HG03521 (cell line): ENCODE measurements around the gene B4GALT5.
"Not testable (repeated sequence)": the region's sequence is repeated elsewhere in the genome, so short reads cannot be mapped to it uniquely, and the experiment has no call there.

Experiments
- ATAC-seq: cut with Tn5 transposase; IDR thresholded peaks from one replicate; pipeline ENCODE4 v1.9.1; 2021; ENCODE audit warnings: mild to moderate bottlenecking, moderate library complexity; ENCODE audit not compliant: unreplicated experiment

B4GALT5 gene

GRCh38 chr20:49681850-49682216, 31.8 kb downstream of the B4GALT5 start:
- no peak for ATAC-seq

DNA sequence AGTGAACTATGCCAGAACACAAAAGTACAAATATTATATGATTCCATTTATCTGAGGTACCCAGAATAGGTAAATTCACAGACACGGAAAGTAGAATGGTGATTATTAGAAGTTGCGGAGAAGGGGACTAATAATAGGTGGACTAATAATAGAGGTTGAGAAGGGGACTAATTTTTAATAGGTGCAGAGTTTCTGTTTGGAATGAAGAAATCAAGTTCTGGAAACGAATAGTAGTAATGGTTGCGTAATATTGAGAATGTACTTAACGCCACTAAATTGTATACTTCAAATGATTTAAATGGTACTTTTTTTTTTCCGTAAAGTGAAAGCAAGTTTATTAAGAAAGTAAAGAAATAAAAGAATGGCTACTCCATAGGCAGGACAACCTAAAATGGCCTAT, 33.2 kb downstream of the B4GALT5 start:
- no peak for ATAC-seq

- ATAC-seq = no peak
Measured at GRCh38 chr20:49679634-49680033, 34.0 kb downstream of the B4GALT5 start.

- no peak for ATAC-seq
Measured at GRCh38 chr20:49677777-49678758, 35.6 kb downstream of the B4GALT5 start.

DNA sequence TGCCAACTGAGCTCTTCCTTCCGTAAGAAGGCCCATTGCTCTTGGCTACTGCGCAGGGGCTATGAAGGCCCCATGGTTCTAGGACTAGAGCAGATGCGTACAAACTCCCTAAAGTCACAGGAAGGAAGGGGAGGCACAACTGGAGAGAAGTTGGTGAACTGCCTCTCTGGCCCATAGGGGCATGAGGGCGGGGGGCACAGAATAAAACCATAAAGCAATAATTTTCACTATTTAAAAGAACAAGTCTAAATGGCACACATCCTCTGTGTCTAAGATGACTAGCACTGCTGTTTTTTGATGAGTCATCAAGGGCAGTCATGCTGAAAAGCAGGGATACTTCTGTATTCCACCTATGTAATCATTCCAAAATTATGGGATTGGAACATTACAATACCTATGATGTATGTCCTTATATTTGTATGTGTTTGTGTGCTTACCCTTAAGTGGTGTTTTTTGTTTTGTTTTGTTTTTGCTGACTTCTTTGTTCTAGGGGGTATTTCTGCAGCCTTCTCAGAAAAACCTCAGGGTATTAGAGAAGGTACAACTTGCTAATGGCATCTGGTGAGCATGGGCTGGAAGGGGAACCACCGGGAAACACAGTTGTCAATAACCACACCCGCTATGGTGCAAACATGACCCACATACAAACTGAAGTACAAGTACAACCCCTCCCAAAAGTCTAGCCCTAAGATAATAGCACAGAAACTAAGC, 36.9 kb downstream of the B4GALT5 start:
- ATAC-seq = peak; percentile 39

- no peak for ATAC-seq
Measured at GRCh38 chr20:49675368-49676151, 38.1 kb downstream of the B4GALT5 start.

DNA sequence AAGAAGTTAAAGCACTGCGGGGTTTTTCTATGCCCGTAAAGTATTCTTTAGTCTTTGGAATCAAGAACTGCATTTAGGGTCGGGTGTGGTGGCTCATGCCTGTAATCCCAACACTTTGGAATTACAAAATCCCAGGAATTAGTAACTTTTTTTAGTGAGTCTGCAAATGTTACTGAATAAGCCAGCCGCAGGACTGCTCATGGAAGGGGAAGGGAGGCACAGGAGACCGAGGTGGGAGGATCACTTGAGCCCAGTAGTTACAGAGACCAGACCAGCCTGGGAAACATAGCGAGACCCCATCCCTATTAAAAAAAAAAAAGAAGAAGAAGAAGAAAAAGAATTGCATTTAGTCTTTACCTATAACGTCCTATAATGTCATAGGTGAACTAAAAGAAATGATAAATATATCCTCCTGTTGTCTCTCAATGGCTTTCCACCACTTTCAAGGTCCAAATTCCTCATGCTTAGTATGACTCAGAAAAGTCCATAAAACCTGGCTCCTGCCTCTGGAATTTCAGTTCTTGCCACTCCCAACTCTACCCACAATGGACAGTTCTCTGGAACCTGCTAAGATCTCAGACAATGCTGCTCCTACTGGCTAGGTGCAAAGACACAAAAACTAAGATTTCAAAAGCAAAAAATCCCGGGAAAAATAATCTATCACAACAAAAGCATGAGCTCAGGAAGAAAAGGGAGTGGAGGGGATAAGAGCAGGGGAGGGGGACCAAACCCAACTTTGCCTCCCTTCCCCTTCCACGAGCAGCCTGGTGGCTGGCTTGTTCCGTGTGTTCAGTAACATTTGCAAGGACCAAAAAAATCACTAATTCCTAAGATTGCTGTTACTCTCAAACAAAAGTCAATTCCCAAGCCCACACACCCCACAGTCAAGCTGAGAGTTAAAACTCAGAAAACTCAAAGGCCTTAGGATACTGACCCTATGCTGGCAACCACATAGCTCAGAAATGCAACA, 39.0 kb downstream of the B4GALT5 start:
- no peak for ATAC-seq

DNA sequence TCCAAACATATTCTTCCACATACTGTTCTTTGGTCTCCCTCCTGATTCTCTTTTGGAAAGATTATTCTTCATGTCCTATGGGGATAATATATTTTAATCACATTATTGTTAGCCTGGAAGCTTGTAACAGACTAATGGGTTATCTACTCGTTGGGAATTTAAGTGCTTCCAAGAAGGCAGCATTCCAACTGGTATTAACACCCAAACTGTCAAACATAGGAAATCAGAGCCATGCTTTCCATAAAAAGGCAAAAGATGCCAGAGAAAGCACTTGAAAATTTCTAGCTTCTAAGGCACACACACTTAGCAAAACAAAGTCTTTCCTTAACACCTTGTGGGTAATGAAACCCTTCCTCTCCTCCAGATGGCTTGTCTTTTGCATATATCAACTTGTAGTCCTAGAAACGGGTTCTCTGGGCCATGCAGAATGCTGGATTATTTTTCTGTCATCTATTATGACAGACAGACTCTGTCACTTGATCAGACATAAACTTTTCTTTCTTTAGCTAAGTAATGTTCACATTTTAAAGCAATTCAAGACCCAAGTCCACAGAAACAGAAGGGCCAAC, 41.5 kb downstream of the B4GALT5 start:
- ATAC-seq = no peak

DNA sequence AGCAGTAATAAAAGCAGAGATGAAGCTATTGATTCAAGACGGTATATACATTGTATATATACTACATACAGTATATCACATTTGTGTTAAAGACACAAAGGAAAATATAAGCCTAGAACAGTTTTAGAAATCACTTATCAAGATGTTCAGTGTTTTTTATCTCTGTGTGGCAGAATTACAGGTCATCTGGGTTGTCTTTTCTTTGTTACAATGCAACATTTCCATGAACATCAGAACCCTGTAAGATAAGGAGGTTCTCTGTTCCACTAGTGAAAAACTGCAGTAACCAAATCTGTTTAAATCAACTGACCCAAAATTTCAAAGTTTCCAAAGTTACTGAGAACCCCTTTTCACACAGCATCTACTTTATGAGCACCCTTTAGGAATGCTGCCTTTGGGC, 42.2 kb downstream of the B4GALT5 start:
- ATAC-seq = no peak

DNA sequence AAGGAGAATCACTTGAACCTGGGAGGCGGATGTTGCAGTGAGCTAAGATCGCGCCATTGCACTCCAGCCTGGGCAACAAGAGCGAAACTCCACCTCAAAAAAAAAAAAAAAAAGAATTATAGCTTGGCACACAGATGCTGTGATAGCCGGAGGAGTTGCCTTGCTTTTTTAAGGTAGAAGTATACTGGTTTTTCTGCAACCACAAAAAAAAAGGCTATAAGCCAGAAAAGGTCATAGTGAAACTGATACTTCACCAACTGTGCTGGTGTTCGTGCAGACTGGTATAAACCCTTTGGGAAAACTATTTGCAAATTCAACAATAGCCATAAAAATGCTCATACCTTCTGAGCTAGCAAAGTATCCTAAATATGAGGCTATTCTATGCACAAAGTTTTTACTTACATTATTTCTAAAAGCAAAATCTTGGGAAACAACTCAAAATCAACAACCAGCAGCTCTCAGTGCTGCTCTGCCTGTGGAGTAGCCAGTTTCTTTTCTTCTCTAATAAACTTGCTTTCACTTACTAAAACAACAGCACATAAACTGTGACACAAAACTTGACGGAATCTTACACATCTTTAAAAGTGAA, 44.0 kb downstream of the B4GALT5 start:
- ATAC-seq = peak; percentile 44

DNA sequence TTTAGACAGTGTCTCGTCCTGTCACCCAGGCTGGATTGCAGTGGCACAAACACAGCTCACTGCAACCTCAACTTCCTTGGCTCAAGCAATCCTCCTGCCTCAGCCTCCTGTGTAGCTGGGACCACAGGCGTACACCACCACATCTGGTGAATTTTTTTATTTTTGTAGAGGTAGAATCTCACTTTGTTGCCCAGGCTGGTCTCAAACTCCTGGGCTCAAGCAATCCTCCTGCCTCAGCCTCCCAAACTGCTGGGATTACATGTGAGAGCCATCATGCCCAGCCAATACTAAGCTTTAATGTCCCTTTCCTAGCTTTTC, 44.8 kb downstream of the B4GALT5 start:
- ATAC-seq = not testable (repeated sequence)

DNA sequence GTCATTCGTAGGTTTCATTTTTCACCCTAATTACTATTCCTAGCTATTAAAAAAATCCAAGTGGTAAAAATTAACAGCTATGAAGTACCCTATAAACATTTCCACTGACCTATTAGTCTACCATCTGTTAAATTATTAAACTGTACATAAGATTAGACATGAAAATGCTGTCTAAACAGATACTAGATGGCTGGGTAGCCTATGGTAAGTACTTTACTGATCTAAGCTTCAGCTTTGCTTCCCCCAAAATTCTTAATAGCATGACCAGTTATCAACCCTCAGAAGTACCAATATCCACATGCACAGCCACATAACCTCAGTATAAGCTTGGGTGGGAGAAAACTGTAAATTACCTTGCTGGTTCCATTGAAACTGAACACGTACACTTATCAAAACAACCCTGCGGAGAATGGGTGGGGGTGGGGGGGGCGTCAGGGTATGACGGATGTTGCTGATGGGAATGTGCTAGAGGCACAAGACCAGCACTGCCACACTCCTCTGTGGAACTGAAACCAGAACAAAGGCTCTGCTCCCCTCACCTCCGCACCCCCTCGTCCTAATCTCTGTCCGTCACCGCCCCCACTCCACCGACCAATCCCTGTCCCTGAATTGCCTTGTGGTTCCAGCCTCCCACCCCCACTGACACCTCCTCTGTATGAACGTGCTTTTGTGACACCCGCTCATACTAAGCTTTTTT, 45.3 kb downstream of the B4GALT5 start:
- ATAC-seq = peak; percentile 65

GRCh38 chr20:49666911-49667310, 46.8 kb downstream of the B4GALT5 start:
- ATAC-seq = no peak

GRCh38 chr20:49665796-49666195, 47.9 kb downstream of the B4GALT5 start:
- no peak for ATAC-seq

DNA sequence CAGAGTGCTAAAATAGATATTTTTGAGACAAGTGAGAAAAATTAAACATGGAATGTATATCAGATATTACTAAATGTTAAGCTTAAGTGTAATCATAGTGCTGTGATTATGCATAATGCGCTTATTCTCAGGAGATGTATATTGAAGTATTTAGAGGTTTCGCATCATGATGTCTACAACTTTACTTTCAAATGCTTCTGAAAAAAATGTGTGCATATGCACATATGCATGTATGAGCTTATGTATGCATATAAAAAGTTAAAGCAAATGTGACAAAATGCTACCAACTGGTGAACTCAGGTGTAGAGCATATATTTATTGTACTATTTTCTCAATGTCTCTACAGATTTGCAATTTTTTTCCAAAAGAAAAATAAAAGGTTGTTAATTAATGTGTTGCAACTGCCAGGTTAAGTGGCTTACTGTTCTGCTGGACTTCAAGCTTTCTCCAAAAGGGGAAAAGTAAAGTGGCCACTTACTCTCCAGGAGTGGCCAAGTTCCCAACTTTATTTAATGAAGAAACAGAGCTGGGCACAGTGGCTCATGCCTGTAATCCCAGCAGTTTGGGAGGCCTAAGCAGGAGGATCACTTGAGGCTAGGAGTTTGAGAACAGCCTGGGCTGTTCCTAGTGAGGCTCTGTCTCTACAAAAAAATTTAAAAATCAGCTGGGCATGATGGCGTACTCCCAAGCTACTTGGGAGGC, 48.9 kb downstream of the B4GALT5 start:
- ATAC-seq = no peak

GRCh38 chr20:49663112-49663511, 50.6 kb downstream of the B4GALT5 start:
- no peak for ATAC-seq

DNA sequence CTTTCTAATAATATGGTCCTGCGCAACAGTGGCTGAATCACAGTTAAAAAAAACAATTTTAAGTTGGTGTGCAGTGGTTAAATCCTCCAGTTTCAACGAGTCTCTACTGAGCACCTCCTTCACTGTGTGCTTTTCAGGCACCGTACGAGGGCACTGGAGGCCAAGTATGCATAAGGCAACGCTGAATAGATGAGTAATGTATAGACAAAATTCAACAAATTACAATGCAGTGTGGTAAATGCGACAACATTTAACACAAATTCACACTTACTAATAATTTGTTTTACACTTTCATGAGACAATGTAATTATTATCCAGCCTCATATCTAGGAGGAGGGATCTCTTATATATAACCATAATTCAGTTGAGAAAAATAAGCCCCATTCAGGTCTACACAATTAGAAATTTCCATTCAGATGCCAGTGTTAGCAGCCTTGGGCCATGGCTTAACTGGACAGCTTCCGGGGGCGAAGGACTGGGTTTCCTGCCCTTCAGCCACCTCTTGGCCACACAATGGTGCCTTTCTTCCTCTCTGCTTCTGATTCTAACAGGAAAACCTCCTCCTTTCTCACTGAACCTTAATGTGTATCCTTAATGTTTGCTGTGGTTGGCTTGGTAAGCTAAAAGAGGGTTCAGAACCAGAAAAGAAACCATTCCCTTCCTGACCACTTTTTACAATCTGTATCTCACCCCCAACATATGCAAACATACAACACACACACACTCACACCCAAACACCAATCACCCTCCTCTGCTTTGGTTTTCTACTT, 51.9 kb downstream of the B4GALT5 start:
- ATAC-seq = no peak

GRCh38 chr20:49660912-49661311, 52.8 kb downstream of the B4GALT5 start:
- ATAC-seq = no peak
